SK-N-SH (cell line): Measurements from ENCODE around the gene LGALS8.

Experiments used
- CTCF ChIP-seq: fragments of 200-600 bp; sonication (generic); IDR thresholded peaks from 2 replicates; pipeline ENCODE4 v1.6.1; 2017; ENCODE audit warnings: antibody characterized with exemption, mild to moderate bottlenecking, moderate library complexity
- EP300 ChIP-seq, 2 experiments: IDR thresholded peaks; 2 replicates each; pipeline versions ENCODE4 v1.4.0 to v1.6.1; 2012; ENCODE audit warnings: borderline replicate concordance in 1 of 2, low read depth in 1 of 2, low read length in 1 of 2
- GABPA ChIP-seq: IDR thresholded peaks from 2 replicates; pipeline ENCODE4 v1.4.0; 2012; ENCODE audit warnings: low read depth, mild to moderate bottlenecking
- RFX5 ChIP-seq: IDR thresholded peaks from 2 replicates; pipeline ENCODE4 v1.6.1; 2012; ENCODE audit warnings: mild to moderate bottlenecking, improper control_type of control experiment, low read length
- SMC3 ChIP-seq: IDR thresholded peaks from 2 replicates; pipeline ENCODE4 v1.6.1; 2012; ENCODE audit warnings: low read depth, low read length, improper control_type of control experiment
- USF2 ChIP-seq: fragments of 150-350 bp; IDR thresholded peaks from 2 replicates; pipeline ENCODE4 v1.6.1; 2017; ENCODE audit warnings: antibody characterized with exemption, low read length, low read depth, borderline replicate concordance

- no peak for TF ChIP-seq RFX5
- TF ChIP-seq GABPA: no peak
- TF ChIP-seq CTCF: no peak
- no peak for TF ChIP-seq SMC3
- no peak for TF ChIP-seq USF2
- no peak for TF ChIP-seq EP300 (IDR thresholded peaks at IDR 0.05; ENCODE audit: borderline replicate concordance in 1 of 2, low read depth in 1 of 2, low read length in 1 of 2)
Measured at GRCh38 chr1:236530959-236531358, 7.2 kb downstream of the LGALS8 start.
